ENCODE measurements around the gene TRAPPC6A. TPM values are rescaled to one million over a fixed set of nuclear protein-coding genes. Genes with fewer than 3 reads are reported as not detected.
A peak's percentile ranks its signal among the peaks of the same experiment; 100 is the strongest.

The TRAPPC6A gene
- total RNA-seq, 1 experiment from 2014 or later: 6.5 TPM

DNA sequence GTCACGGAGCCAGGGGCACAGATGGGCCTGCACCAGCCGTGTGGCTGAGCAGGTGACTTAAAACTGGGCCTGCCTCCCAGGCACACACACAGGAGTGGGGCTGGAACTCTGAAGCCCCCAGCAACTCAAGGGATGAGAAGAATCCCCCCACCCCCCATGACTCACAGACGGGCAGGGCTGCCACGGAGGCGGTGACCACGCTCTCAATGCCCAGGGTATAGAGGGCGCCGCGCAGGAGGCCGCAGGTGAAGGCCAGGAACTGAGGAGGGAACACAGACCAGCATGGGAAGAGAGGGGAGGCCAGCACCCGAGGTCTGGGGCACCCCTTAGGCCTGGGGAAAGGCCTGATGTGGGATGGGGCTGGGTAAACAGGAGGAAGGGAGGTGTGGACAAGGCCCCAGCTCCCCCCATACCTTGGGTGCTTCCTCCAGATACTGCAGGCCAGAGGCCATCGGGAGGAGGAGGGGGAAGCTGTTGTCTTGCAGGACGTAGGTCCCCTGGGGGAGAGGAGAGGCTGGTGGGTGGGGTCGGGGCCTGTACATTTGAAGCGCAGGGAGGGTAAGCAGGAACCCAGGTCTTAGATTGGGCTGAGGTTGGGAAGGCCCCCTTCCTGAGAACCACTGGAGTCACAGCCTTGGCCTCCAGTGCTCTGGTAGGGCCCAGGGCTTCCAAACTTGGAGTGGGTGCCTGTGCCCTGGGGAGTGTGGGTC lies 14.1 kb downstream of the TRAPPC6A start:
- DNase-seq (ENCODE audit: low read depth): no peak

DNA sequence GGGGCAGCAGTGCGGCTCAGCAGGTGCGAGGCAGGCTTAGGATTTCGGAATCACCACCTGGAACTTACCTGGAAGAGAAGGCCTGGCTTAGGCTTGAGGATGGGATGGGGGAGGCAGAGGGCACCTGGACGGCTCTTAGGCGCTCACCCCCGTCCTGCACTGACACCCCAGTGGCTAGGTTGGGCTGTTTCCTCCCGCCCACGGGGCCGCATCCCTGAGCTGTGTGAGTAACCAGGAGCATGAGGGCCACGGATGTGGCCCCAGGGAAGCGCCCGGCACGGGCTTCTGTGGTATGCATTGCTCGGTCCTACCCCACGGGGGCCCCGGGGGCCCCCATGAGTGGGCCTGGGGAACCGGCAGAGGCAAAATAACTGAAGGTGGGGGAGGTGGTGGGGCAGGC lies 14.9 kb downstream of the TRAPPC6A start:
- no peak for DNase-seq (ENCODE audit: low read depth)

DNA sequence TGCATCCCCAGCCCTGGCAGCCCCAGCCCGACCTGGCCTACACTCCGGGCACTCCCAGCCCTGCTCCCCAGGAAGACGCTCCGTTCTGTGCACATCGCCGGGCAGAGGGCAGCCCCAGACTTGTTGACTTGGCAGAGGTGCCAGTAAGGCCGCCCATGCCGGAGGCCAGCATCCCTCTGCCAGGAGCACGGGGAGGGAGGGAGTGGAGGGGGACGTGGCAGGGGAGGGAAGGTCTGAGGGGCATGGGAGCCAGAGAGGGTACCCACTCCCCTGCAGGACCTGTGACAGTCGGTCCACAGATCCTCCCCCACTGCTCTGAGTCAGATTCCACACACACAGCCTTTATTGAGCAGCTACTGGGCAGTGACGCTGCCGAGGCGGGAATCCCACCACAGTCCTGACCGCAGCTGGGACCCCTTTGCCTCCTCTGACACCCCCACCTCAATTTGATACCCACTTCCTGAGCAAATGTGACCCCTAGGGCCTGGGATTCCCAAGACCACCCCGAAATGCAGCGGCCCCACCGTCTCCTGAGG lies 15.4 kb downstream of the TRAPPC6A start:
- no peak for DNase-seq (ENCODE audit: low read depth)

DNA sequence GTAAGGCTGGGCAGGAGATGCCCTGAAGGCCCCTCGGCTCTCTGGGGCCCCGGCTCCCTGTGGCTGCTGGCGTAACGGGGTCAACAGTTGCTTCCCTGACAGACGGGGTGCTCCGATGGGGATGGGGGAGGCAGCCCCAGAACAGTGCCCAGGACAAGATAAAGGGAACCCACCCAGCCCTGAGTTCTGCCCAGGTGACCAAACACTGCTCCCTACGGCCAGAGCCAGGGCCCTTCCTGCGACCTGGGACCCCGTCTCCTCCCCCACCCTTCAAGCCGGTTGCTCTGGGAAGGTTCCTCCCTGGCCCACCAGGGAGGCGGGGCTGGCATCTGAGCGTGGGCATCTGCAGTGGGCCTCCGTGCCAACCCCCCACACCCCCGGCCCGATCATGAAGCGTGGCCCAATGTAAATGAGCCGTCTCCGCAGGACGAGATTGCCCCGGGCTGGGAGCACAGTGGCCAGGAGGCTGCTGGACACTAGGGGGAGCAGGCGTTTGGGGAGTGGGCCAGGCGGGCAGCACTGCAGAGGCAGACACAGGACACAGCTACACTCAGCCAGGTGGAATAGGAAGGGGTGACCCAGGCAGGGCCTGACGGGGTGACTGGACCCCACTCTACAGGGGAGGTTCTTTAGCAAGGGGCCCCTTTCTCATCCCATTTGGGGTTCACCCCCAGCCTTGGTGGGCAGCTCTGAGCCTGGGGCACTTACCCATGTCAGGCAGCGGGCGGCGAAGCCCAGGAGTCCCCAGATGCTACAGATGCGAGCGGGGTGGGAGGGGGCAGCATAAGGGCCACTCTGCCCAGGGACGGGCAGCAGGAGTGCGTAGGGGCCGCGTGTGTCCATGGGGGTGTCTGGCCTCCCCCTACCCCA lies 16.1 kb downstream of the TRAPPC6A start:
- no peak for DNase-seq (ENCODE audit: low read depth)

DNA sequence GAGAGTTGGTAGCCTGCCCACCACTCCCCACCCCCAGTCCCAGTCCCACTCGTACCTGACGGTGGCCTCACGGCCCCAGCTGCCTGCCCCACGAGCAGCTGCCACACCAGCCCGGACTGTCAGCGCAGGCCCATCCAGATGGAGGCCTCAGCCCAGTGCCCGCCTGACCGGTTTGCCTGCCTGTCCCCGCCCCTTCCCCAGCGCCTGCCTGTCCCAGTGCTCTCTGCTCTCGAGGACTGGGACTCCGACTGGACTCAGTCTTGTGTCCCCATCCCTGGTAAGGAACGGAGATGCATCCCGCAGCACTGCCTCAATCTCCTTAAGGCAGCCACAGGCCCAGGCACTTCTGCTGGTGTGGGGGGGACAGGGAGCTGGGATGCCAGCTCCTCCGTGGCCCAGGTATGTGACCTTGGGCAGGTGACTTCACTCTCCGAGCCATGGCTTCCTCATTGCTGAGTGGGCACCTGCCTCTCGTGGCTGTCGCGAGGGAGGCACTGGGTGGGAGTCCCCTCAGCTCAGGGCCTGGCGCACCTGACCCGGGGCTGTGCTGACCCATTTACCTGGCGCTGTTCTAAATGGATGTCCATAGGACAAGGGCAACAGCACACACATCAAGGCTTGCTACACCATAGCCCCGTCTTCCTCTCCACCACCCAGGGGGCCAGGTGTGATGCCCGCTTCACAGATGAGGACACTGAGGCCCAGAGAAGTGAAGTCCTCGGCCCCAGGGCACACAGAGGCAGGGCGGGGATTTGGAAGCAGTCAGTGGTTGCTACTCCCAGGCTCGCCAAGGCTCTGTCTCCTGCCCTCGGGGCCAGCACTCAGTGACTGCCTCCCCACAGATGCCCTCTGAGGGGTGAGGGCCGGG lies 16.9 kb downstream of the TRAPPC6A start, which contains the start of gene NKPD1:
NKPD1 (minus strand) TSS at position 113 of the 868 bp plus-strand sequence. CDS start 832 bp downstream, outside the sequence.
- DNase-seq (ENCODE audit: low read depth): no peak

DNA sequence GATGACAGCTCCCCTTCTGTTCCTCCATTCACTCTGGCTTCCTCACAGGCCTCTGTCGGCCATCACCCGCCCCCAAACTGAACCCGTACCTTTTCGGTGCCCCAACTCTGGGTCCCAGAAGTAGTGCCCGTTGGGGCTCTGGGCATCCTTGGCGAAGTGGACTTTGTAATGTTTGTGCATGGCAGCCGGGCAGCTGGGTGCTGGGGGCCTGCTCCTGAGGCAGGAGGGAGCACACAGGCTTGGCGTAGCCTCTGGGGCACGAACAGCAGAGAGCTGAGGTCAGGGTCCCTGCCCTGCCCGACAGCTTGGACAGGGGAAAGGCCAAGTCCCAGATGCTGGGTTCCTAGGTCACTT lies 18.1 kb downstream of the TRAPPC6A start:
- DNase-seq (ENCODE audit: low read depth): no peak

DNA sequence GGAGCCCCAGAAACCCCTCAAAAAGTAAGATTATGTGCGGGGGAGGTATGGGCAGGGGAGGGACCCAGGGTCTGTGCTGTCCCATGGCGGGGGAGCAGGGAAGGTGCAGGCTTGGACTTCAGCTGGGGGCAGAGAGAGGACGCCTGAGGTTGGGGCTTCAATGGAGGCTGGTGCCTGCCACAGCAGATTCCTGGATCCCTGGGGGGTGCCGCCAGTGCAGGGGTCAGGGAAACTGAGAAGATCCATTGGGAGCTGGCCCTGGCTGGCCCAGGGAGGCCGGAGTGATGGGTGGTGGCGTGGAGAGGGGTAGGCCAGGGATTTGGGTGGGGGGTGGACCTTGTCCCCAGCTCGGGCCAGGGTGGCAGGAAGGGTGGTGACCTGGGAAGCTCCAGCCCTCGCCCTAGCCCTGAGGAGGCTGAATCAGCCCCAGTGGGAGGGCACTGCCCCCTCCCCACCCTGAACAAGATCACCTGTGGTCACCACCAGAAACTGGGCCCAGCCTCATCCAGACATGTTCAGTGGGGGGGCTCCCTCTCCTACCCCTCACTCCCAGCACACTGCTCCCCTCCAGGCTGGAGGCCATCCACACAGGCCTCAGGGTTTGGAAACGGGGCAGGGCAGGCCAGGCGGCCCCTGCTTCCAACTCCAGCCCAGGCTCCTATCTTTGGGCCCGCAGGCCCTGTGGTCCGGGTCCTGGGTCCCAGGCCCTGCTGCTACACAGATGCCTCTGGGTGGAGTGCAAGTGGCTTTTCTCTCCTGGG lies 18.6 kb downstream of the TRAPPC6A start:
- no peak for DNase-seq (ENCODE audit: low read depth)

DNA sequence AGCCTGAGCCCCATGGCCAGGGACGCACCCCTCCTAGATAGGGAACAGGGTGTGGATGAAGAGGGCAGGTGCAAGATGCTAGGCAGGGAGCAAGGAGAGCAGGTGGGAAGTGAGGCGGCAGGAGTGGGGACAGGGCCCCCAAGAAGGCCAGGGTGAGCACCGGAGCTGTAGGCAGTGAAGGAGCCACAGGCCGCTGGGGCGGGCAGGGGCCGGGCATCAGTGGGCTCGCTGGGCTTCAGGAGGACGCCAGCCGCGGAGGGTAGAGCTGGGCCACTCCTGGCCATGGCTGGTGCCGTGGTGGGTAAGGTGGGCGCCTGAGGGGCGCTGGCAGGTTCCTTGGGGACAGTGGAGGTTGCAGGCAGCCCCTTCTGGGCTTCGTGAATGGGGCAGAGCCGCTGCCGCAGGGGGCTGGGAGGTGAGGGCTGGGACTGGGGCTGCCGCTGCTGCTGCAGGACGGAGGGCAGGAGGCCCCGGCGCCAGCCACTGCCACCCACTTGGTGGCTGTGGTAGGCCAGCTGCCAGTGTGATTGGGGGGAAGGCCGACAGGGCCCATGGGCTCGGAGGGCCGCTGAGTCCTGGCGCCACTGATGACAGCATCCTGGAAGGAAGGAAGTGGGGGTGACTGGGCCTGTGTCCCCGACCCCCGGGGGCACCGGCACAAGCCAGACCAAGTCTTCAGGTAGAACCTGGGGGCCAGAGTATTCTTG lies 19.4 kb downstream of the TRAPPC6A start:
- DNase-seq (ENCODE audit: low read depth): no peak

DNA sequence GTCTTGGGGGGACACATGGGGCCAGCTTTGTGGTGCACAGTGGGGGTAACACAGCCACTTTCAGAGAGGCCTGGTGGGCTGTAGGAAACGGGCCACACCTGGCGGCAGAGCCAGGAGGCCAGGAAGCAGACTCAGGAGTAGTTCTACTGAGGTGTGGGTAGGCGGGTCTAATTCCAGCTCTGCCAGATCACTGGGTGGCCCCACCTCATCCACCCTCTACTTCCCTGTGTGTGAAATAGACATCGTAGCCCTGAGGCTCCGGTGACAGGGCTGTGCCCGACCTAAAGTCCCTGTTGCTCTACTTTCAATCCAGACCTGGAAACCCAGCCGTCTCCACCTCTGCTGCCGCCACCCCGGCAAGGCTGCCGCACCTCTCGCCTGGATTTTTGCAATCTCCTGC lies 21.3 kb downstream of the TRAPPC6A start:
- no peak for DNase-seq (ENCODE audit: low read depth)

DNA sequence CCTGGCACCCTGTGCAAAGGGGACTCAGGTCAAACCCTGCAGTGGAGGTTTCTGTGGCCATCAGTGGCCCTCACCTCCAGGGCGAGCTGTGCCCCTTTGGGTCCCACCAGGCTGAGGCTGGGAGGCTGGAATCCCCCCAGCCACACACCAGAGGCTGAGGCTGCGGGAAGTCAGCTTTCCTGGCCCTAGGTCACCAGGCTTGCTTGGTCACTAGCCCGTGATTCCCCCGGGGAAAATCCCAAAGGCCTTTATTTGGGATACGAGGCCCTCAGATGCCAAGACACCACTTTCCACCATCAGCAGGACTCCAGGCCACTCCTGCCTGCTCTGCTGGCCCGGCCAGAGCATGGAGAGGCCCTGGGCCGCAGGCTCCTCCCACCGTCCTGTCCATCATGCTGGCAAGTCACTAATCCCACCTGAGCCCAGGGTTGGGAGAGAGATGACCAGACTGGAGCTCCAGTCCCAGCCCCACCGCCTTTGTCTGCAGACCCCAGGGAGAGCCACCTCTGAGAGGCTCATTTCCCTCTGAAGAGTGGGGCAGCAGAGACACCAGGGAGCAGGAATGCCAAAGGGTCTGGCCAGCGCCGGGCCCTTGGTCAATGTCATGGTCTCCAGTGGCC lies 21.9 kb downstream of the TRAPPC6A start:
- DNase-seq (ENCODE audit: low read depth): no peak

DNA sequence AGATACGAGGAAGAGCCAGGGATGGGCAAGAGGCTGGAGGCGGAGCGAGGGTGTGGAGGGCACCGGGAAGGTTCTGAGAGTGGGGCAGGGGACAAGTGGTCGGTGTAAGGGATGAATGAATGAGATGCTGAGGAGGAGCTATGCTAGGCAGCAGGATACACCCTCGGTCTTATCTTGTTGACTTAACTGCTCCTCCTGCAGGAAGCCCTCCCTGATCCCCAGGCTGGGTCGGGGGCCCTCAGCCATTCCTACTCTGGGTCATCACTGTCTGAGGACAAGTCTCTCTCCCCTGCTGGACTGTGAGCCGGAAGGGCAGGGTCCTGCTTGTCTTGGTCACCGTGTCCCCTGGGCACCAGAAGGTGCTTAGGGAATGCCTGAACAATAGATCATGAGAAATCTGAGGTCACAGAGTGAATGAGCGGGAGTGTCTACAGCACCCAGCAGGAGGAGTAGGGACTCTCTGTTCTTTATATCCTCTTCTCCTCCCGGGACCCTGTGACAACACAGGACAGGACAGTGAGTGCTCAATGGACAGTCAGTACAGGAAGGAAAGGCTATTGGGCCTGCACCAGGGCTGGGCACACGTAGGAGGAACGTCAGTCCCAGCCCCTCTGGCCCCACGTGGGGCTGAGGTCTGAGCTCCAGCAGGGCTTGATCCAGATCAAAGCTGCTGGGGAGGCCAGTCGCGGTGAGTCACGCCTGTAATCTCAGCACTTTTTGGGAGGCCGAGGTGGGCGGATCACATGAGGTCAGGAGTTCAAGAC lies 23.8 kb downstream of the TRAPPC6A start:
- DNase-seq (ENCODE audit: low read depth): peak; percentile 88

DNA sequence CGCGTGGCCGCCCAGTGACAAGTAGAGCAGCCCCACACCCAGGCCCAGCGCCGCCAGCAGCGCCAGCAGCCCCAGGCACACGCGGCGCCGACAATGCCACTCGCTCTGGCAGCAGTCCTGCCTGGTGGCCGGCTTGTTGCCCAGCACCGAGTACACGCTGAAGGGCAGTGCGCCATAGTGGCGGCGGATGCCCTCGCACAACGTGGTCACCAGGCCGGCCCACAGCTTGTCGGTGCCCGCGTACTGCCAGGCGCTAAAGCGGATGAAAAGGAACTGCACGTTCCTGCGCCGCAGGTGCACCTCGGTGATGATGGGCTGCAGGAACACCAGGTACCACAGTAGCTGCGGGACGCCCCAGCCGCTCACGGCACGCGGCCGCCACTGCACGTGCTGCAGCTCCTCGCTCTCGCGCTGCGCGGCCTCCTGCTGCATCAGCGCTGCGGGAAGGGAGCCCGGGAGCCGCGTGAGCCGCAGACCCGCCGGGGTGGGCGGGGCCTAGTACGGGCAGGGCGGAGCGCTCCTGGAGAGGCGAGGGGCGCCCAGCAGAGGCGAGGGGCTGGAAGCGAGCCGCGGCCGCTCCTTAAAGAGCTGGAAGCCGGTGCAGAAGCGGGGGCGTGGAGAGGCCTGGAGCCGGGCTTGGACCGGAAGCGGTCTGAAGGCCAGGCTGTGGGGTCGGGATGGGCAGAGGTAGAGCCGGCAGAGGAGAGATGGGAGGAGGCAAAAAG lies 24.5 kb downstream of the TRAPPC6A start:
- no peak for DNase-seq (ENCODE audit: low read depth)

DNA sequence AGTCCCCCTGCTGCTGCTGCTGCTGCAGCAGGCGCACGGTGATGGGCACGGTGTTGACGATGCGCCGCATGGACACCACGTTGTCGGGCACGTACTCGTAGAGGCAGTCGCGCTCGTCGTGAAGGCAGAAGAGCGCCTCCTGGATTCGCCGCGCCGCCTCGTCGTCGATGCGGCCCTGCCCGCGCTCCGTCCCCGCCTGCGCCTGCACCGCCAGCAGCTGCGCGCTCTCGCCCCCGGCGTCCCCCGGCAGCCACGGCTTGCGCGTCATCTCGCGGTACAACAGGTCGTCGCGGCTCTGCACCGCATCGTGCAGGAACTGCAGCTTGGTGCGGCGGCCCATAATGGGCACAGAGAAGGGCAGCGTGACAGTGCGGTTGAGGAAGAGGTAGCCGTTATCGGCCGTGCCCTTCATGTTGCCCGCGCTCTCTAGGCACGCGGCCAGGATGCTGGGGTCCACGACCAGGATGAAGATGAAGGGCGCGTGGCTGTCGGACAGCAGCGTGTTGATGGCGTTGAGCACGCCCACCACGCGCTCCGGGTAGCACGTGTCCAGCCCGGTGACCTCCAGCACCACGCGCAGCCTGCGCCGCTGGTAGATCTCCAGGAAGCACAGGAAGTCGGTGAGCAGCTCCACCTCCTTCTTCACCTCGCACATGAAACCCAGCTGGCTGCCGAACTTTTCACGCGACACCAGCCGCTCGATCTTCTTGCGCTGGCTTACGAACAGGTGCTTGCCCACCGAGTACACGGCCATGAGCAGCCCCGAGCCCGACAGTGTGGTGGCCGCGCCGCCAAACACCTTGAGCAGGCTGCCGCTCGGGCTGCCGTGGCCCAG lies 25.3 kb downstream of the TRAPPC6A start:
- no peak for DNase-seq (ENCODE audit: low read depth)

DNA sequence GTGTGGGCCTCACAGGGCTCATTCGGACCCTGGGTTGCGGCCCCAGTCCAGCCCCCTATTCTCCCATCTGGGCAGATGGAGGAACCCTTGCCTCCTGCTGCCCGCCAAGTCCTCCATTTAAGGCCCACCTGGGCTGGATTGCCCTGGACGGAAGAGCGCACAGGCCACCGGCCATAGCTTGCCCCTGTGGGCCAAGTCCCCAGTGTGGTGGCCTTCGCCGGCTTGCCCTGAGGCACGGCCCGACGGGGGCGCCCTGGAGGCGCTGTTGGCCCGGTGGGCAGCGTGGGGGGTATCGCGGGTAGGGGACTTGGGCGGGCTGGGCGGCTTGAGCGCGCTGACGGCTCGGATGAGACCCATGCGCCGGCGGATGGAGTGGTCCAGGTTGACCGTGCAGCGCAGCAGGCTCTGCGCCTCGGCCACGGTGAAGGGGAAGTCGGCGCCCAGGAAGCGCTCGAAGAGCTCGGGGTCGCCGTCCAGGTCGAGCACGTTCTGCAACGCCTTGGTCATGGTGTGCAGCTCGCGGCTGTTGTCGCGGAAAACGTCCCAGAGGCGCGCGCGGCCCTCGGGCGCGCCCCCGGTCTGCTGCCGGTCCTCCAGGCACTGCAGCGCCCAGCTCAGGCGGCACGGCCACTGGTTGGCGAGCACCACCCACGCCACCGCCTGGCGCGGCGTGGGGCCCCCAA lies 26.1 kb downstream of the TRAPPC6A start:
- no peak for DNase-seq (ENCODE audit: low read depth)

DNA sequence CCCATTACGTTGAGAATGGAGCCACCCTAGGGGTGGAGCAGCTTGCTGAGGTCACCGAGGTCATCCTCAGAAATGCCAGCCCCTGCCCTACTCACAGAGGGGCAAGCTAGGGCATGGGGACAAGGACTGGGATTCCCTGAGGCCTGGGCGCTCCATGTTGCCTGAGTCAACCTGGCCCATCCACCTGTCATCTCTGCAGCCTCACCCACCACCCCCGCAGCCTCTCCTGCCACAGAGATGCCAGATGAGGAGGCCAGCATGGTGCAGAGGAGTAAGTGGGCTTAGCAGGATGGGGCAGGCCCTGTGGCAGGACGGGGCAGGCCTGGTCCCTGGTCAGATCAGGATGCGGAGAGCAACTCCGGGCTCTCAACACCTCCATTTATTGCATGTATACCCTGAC lies 26.7 kb downstream of the TRAPPC6A start:
- no peak for DNase-seq (ENCODE audit: low read depth)

DNA sequence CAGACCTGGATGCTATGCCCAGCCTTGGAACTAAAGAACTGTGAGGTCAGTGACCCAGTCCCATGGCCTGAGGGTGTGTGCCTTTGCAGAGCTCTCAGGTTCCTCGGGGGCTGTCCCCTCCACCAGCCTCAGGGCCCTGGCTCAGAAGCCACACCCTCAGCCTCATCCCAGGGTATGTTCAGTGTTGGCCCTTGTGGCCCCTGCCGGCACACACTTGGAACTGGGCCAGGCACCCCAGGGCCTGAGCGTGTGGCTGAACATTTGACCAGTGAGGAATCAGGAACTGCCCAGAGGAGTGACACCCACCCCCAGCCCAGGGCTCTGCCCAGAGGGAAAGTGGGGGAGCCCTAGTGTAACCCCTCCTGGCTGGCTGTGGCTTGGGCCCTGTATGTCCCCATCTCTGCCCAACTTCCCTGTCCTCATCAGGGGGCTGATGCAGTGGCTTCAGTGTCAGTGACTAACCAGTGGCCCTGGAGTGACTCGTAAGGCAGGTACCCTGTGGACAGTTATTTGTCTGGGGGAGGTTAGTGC lies 27.2 kb downstream of the TRAPPC6A start:
- DNase-seq (ENCODE audit: low read depth): no peak

DNA sequence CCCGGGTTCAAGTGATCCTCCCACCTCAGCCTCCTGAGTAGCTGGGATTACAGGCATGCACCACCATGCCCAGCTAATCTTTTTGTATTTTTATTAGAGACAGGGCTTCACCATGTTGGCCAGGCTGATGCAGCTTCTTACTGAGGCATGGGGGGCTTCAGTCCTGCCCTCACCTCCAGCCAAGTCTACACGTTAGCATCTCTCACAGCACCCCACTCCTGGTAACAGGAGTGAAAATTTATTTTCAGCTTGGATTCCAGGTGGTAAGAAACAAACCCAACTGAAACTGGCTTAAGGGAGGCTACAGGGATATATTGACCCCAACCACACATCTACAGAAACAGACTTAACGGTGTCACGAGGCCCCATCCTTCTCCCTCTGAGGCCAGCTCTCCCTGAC lies 27.9 kb downstream of the TRAPPC6A start:
- no peak for DNase-seq (ENCODE audit: low read depth)

Data from RPMI7951 (cell line).